ENCODE results near the gene PKIG.

The PKIG gene

GRCh38 chr20:44594730-44595129 lies 12.4 kb downstream of the PKIG start:
- DNase-seq, result no peak

GRCh38 chr20:44596010-44596409 lies 13.6 kb downstream of the PKIG start:
- DNase-seq, result no peak

- DNase-seq, result no peak
These were observed 14.5 kb downstream of the PKIG start for GRCh38 chr20:44596876-44597275.

GRCh38 chr20:44597516-44597915 lies 15.1 kb downstream of the PKIG start:
- DNase-seq, result no peak

- no peak for DNase-seq
These were observed 15.6 kb downstream of the PKIG start for GRCh38 chr20:44597930-44598329.

- DNase-seq, result no peak
These were observed 16.3 kb downstream of the PKIG start for GRCh38 chr20:44598423-44599305.

- DNase-seq, result no peak
These were observed 17.3 kb downstream of the PKIG start for GRCh38 chr20:44599715-44600114.

GRCh38 chr20:44600301-44600700 lies 17.9 kb downstream of the PKIG start:
- DNase-seq, result no peak

GRCh38 chr20:44600758-44601201 lies 18.4 kb downstream of the PKIG start:
- DNase-seq, result no peak

GRCh38 chr20:44601236-44601671 lies 18.9 kb downstream of the PKIG start:
- no peak for DNase-seq

- DNase-seq, result peak; percentile 20
These were observed 19.4 kb downstream of the PKIG start for GRCh38 chr20:44601801-44602204.

- DNase-seq, result no peak
These were observed 20.9 kb downstream of the PKIG start for GRCh38 chr20:44603327-44603726.

- DNase-seq, result no peak
These were observed 24.5 kb downstream of the PKIG start for GRCh38 chr20:44606725-44607441.

- DNase-seq, result no peak
These were observed 26.7 kb downstream of the PKIG start for GRCh38 chr20:44609006-44609515.

GRCh38 chr20:44609516-44610312 lies 27.3 kb downstream of the PKIG start:
- DNase-seq, result peak; percentile 77

GRCh38 chr20:44610313-44610962 lies 28.1 kb downstream of the PKIG start:
- no peak for DNase-seq

GRCh38 chr20:44613575-44613974 lies 31.2 kb downstream of the PKIG start:
- no peak for DNase-seq

- DNase-seq, result no peak
These were observed 32.1 kb downstream of the PKIG start for GRCh38 chr20:44614525-44614924.

- DNase-seq, result no peak
These were observed 32.9 kb downstream of the PKIG start for GRCh38 chr20:44615169-44615791.

GRCh38 chr20:44615876-44616603 lies 33.7 kb downstream of the PKIG start:
- DNase-seq, result no peak

GRCh38 chr20:44616604-44616964 lies 34.2 kb downstream of the PKIG start:
- DNase-seq, result no peak

Measured in right kidney (tissue), 1 donor.